ENCODE results near the gene NR1D2.
A peak's percentile ranks its signal among the peaks of the same experiment; 100 is the strongest.
"Not testable (repeated sequence)": the region's sequence is repeated elsewhere in the genome, so short reads cannot be mapped to it uniquely, and the experiment has no call there.

The NR1D2 gene

GRCh38 chr3:24010834-24011233 lies 65.7 kb downstream of the NR1D2 start:
- DNase-seq, result peak; percentile 14

- no peak for DNase-seq
Measured at GRCh38 chr3:24012589-24013269, 67.6 kb downstream of the NR1D2 start.

GRCh38 chr3:24017305-24017704 lies 72.2 kb downstream of the NR1D2 start:
- DNase-seq, result no peak

- no peak for DNase-seq
Measured at GRCh38 chr3:24018784-24019570, 73.9 kb downstream of the NR1D2 start.

- DNase-seq, result no peak
Measured at GRCh38 chr3:24019585-24019984, 74.5 kb downstream of the NR1D2 start.

GRCh38 chr3:24020036-24020691 lies 75.1 kb downstream of the NR1D2 start:
- no peak for DNase-seq

- no peak for DNase-seq
Measured at GRCh38 chr3:24023197-24023596, 78.1 kb downstream of the NR1D2 start.

GRCh38 chr3:24025805-24026204 lies 80.7 kb downstream of the NR1D2 start:
- no peak for DNase-seq

GRCh38 chr3:24026665-24027064 lies 81.6 kb downstream of the NR1D2 start:
- DNase-seq, result not testable (repeated sequence)

GRCh38 chr3:24027946-24028345 lies 82.9 kb downstream of the NR1D2 start:
- no peak for DNase-seq

Measured in OCI-M1 (cell line).